Activated effector memory CD4-positive, alpha-beta T cell treated with anti-CD3 and anti-CD28 coated beads, Interleukin-2, amount 50 U/mL, for 16 hours (primary cell): ENCODE data around the gene CDRT15.
"Not testable (repeated sequence)": the region's sequence is repeated elsewhere in the genome, so short reads cannot be mapped to it uniquely, and the experiment has no call there.

Experiments used
- DNase-seq: peaks from one replicate; pipeline ENCODE4 v3.0.0-alpha.2; 2020

The CDRT15 gene

DNA sequence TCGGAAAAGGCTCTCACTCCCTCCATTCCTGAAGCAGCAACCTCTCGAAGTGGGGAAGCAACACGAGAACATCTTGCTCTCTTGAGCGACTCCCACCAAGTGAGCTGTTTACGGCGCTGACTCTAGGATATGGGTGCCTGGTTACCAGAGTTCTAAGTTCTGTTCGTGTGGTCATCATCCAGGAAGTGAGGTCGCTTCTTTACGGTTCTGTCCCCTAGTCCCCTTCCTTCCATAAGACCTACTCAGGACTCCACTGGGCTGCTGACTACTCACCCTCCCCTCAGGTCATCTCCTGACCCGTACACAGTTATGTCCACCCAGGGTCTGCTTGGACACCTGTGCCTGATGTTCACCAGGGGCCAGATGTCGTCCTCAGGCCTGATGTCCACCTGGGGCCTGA lies at the start of gene CDRT15:
Gene CDRT15, minus strand, starts transcription at position 101 of the 400 bp plus-strand sequence. Its CDS starts 29 bp downstream, at position 72.
- not testable (repeated sequence) for DNase-seq

DNA sequence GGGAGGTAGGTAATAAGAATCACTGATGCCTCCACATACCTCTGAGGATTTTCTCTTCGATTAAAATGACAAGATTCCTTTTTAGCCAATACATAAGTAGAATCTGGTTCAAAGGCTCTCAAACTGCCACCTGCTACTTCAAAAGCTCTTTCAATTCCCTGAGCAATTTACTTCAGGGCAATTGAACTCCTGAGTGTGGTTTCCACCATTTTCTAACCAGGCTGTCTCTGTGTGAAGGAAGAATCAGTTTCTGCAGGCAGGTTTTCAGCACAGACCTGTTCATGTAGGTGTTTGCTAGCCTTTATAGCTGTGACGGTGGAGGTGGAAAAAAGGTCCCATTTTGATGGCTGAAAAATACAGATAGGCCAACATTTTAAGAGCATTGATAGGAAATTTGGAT lies 46.1 kb upstream of the CDRT15 start:
- DNase-seq = no peak

DNA sequence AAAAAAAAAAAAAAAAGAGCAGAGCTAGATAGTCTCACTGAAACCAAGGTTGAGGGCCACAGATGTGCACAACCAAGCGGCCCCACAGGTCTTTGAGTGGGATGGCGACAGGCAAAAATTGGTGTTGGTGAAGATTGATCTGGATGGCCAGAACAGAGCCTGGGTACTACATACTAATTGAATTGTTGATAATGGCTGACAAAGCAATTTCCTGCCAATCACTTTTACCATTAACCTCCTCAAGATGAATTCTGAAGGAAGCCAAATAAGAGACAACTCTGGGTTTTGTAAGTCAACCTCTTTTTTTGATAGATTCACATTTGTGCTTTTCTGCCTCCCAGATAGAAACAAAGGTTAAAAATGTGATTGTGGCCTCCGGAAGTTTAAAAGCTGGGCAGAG lies 44.9 kb upstream of the CDRT15 start:
- no peak for DNase-seq

DNA sequence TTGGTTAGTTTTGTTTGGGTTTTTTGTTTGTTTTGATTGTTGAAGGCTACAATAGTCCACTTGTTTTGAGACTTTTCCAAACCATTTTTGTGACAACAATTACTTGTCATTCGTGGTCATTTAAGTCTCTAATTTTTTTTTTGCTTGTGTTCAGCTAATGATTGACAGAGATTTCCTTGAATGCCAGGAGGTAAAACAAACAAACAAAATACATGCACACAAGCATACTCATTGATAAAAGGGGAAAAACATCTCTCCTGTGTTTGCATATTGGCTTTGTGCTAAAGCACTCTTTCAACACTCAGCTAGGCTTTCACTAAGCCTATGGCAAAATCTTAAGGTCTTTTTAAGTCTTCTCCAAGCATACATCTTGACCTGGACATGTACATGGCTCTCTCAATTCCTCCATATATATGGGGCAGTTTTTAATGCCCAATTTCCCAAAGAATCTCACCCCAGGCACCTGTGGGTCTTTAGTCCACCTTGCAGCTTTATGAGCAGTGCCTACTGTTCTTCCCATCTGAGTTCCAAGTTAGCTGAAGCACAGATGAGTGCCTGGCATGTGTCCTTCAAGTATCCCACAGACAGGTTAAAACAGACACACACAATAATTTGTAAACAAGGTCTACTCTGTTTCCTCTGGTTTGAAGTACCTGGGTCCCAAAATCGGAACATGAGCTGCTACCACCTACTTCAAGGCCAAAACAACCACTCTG lies 40.0 kb upstream of the CDRT15 start:
- no peak for DNase-seq

DNA sequence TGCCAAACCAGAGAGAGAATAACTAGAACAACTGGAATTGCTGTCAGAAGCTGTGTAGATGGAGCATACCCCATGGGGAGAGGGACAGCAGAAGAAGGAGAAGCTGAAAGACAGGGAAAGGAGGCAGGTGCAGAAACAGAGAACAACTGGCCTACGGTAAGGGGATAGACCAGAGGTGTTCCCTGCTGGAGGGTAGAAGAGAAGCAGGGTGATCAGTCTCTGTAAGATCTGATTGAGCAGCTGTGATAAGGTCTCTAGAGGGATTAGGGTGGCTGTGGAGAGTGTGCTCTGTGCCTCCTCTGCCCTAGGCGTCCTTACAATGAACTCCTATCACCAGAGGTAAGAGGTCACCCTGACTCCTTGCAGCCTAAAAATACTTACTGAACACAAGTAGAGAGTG lies 33.8 kb upstream of the CDRT15 start:
- no peak for DNase-seq

DNA sequence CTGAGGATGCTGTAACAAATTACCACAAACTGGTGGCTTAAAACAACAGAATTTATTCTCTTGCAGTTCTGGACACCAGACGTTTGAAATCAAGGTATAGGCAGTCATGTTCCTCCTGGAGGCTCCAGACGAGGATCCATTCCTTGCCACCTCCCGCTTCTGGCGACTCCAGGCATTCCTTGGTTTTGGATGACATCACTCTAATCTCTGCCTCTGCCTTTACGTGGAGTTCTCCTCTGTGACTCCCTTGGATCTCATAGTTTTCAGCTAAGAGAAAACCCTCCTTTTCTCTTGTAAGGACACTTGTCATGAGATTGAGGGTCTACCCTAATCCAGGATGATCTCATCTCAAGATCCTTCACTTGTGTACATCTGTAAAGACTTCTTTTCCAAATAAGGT lies 32.8 kb upstream of the CDRT15 start:
- no peak for DNase-seq

DNA sequence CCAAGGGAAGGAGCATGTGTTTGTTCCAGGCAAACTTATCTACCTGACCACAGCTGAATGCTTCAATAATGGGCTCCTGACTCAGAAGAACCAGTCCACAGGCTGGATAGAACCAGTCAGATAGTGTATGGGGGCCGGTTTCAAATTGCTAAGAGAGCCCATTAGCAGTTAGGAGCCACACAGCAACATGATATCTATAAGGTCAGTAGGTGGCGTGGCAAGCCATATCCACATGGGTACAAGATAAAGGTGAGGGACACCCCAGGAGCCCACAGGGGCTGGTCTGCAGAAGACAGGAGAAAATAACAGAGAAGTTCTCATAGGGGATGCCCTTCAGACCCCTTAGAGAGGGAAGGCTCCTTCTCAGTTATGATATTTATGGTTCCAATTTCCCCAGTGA lies 31.6 kb upstream of the CDRT15 start:
- DNase-seq = no peak

DNA sequence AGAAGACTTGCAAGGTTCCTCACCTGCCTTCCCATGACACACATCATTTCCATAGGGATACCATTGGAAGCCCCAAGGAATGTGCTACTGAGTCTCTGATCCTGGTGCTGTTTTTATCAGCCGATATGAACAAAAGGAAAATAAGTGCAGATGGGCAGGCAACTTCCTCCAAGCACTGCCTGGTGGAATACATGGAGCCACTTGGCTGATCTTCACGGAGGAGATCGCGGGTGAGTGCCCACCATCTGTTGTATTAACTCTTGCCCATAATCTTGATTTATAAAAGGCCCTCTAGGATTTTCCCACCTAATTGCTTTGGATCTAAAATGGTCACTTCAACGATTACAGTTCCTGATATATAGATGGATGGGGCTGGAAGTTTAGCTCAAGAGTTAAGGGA lies 24.7 kb upstream of the CDRT15 start:
- DNase-seq = no peak

DNA sequence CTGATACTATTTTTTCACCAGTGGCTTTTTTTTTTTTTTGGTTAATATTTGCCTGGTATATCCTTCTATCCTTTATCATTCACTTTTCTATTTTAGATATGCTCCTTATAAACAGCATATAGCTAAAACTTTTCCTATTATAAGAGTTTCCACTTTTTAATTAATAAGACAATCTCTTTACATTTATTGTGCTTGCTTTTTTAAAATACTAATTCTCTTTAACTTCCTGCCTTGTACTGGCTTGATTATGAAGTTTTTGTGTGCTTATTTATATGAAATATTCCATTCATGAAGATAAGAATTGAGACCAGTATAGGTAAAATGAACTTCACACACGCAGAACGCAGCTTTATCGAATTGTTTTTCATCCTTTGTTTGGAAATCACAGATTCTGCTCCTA lies 9.0 kb upstream of the CDRT15 start:
- no peak for DNase-seq

DNA sequence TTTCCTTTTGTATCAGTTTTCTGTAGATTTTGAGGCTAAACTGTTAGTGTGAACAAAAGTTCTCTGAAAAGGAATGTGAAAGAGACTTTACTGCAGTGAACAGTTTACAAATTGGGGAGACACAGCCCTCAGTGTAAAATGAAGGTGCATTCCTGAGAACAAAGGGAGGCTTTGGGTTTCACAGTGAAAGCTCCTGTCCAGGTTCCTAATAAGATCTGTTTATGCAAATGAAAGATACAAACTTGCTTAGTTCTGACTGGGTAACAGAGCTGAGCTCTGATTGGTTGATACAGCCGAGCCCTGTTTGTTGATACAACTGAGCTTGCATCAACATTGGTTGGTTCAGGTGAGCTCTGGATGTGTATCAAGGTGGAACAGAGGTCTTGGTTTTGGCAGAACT lies 8.3 kb upstream of the CDRT15 start:
- no peak for DNase-seq

DNA sequence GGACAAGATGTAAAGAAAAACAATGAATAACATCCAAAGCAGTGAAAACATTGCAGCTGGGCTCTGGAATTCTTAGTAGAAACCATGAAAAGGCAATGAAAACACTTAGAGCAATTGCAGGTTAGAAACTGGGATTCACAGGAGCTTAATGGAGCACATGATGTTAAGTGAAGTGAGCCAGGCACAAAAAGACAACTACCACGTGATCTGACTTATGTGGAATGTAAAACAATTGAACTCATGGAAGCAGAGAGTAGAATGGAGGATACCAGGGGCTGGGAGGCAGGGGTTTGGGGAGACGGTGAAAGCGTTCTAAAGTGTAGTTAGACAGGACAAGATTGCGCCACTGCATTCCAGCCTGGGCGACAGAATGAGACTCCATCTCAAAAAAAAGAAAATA lies 2.6 kb upstream of the CDRT15 start:
- DNase-seq = not testable (repeated sequence)

DNA sequence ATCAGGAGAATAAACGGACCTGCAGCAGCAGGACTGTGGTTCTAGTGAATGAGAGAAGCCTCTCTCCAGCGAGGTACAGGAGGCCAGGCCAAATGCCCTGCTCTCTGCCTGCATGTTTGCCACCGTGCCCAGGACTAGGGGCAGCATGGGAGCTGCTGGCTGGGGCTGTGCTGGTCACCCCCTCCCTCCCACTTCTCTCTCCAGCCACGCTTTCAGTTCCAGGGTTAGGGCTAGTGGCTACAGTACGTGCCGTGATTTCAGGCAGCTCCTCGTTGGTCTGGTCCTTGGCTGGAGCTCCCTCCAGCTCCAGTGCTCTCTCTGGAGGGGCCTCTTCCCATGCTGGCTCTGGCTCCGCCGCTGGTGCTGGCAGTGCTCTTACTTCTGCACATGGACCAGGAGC lies 630 bp downstream of the CDRT15 start:
- DNase-seq = not testable (repeated sequence)

DNA sequence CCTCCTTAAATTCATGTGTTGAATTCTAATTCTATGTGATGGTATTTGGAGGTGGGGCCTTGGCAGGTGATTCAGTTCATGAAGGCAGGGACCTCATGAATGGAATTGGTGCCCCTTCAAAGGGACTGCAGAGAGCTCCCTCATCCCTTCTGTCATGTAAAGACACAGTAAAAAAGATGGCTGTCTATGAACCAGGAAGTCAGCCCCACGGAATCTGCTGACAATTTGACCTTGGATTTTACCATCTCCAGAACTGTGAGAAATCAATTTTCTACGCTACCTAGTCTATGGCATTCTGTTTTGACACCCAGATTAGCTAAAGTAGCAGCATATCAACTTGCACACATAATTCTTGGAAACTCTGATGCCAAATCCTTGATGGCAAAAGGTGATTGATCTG lies 1.6 kb downstream of the CDRT15 start:
- DNase-seq = not testable (repeated sequence)

DNA sequence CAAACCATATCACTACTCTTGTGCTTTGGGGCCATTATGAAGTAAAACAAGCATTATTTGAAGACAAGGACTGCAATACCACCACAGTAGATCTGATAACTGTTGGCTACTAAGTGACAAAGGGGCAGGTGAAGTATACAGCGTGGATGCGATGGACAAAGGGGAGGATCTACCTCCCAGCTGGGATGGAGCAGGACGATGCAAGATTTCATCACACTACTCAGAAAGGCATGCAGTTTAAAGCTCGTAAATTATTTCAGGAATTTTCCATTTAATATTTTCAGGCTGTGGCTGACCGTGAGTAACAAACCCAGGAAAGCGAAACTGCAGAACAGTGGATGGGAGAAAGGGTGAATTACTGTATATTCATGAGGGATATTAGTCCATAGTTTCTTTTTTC lies 5.5 kb downstream of the CDRT15 start:
- DNase-seq = not testable (repeated sequence)

DNA sequence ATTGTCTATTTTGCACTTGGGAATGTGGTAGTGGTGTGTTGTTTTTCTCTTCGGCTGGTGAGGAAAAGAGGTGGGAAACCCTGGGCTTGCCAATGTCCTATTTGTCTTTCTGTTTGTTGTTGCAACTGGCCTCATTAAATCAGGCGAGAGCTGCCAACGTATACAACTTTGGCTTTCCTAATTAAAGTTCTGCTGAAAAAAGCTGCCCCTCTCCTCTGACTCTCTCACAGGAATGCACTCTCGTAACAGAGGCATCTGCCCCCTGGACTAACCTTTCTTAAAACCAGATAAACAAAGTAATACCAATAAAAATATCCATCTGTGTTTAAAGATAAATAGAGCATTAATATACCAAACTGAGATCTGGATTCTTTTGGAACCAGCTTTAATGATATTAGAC lies 7.8 kb downstream of the CDRT15 start:
- no peak for DNase-seq

DNA sequence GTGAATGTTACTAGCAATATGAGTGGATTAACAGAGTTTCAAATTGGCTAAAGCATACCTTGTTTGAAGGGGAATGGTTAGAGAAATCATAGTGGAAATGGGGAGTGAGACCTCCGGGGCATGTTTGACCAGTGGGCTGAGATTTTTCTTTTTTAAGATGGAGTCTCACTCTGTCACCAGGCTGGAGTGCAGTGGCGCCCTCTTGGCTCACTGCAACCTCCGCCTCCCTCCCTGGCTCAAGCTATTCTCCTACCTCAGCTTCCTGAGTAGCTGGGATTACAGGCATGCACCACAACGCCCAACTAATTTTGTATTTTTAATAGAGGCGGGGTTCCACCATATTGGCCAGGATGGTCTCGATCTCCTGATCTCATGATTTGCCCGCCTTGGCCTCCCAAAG lies 9.6 kb downstream of the CDRT15 start:
- DNase-seq = no peak

DNA sequence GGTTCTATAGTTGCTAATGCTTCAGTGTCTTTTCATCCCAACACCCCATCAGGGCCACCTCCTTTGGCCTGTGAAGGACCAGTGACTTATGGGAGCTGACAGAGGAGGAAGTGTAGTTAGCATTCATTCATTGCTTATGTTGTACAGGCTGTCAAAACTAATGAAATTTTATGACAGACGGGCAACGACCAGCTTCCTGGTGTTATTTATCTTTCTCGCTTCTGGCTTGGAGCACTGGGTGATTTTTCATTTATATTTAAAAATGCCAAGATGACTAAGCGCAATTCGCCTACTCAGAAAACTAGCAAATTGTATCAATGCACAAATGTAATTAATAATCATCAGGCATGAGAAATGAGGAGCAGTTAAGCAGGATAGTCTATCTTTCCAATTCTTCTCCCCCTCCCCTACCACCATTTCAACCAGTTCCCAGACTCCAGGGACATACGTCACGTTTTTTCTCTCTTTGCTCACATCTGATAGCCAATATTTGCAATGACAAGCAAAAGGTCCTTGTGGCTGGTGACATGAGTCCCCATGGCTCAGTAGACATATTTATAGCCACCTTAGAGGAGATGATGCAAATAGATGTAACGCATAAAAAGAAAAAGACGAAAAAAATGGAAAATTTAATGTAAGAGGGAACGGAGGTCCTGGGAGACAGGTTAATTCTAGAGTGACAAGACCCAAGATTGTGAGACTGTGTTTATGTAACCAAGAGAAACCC lies 11.2 kb downstream of the CDRT15 start:
- DNase-seq = no peak

DNA sequence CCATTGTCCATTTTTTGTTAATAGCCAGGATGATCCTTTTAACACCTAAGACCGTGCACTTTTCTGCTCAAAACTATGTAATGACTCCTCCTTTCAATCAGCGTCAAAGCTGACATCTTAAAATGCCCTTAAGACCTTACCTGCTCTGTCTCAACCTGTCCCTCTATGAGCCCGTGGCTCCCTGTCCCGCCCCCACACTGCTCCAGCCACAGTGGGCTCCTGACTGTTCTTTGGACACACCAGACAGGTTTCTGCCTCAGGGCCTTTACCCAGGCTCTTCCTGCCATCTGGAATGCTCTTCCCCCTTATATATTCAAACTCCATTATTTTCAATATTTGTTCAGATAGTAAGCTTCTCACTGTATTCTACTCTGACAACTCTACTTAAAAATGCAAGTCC lies 14.1 kb downstream of the CDRT15 start:
- DNase-seq = no peak

DNA sequence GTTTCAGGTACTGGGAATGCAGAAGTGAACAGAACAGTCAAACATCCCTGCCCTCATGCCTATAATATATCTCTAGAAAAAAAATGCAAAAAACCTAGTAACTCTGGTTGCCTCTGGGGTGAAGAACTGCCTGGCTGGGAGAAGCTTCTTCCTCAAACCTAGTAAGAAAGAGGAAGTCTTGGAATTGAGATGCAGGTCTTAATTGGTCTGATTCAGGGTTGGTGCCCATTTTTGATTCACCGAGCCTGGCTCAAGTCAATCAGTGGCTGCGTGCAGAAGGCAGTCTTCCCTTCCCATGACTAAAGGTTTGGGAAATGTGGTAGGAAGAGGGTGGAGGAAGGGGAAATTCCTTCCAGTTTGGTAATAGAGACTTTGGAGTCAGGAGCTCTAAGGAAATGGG lies 22.4 kb downstream of the CDRT15 start:
- no peak for DNase-seq

DNA sequence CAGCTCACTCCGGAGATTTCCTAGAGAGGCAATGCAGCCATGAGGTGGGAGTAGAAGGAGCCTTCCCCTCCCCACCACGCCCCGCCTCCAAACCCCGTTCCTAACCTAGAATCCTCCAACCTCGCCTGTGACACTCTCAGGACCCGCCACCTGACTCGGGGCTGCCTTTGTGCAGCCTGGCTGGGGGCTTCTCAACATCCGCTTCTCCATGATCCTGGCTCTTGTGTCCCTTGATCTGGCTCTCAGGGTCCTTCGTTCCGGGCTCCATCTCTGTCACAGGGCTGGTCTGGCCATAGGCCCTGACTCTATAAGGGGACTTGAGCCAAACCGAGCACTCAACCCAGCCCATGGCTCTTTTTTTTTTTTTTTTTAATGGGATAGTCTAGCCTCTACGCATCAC lies 24.3 kb downstream of the CDRT15 start:
- DNase-seq = no peak

DNA sequence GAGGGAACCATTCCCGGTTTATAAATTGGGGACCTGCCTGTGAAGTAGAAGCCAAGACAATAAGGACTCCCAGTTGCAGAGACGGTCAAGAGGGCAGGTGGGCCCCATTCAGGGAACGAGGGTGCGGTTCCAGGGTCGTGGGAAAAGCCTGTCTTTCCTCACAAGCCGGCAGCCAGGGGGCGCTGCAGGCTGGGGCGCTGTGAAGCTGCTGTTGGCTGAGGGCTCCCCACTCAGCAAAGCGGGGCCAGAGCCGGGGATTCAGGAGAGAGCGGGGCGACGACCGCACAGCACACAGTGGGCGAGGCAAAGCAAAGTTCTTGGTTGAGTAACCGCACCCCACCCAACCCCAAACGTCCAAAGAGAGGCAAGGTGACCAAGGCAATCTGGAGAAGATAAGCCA lies 24.9 kb downstream of the CDRT15 start:
- DNase-seq = peak; percentile 79

DNA sequence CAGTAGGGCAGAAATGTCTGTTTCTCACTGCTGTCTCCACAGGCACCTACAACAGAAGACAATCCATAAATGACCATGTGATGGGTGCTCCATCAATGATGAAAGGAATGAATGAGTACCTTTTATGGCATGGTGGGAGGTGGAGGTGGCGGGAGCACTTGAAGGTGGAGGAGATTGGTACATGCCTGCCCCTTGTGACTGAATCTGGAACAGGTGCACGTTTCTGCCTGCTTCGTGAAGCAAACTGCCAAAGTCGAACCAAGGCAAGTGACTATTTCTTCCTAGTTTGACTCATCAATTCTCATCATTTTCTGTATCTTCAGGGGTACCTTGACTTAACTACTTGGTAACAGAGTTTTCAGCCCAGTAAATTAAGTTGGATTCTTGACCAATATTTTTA lies 25.4 kb downstream of the CDRT15 start:
- no peak for DNase-seq

DNA sequence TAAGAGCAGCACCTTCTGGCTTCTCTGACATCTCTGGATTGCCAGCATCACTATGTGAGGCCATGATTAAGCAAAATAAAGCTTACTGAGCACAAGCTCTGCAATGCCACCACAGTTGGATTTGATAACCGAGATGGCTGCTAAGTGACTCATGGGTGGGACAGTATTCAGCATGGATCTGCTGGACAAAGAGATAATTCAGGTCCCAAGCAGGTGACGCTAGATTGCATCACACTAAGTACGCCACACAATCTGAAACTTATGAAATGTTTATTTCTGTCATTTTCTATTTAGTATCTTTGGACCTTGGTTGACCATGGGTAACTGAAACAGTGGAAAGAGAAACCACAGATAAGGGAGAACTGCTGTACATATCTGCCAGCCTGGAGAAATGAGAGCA lies 27.4 kb downstream of the CDRT15 start:
- no peak for DNase-seq

DNA sequence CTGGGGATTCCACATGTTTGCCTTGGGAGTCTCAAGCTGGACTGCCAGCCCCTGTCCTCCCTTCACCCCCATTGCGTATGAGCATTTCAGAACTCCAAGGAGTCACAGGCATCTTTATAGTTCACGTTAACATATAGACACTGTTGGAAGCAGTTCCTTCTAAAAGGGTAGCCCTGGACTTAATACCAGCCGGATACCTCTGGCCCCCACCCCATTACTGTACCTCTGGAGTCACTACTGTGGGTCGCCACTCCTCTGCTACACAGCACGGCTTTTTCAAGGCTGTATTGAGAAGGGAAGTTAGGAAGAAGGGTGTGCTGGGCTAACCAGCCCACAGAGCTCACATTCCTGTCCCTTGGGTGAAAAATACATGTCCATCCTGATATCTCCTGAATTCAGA lies 28.9 kb downstream of the CDRT15 start:
- DNase-seq = no peak

DNA sequence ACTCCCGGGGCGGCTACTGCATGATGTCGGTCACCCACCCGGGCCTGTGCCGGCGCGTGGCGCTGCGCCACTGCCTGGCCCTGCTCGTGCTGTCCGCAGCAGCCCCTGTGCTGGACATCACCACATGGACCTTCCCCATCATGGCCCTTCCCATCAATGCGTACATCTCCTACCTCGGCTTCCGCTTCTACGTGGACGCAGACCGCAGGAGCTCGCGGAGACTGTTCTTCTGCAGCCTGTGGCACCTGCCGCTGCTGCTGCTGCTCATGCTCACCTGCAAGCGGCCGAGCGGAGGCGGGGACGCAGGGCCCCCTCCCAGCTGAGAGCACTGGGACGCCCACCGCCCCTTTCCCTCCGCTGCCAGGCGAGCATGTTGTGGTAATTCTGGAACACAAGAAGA lies 29.8 kb downstream of the CDRT15 start:
- DNase-seq = no peak
